Measurements from ENCODE around the gene OTULIN.

GRCh38 chr5:14718778-14719177, 54.3 kb downstream of the OTULIN start:
- TF ChIP-seq EP300 (IDR thresholded peaks at IDR 0.05): no peak
- TF ChIP-seq, protein P1, sequence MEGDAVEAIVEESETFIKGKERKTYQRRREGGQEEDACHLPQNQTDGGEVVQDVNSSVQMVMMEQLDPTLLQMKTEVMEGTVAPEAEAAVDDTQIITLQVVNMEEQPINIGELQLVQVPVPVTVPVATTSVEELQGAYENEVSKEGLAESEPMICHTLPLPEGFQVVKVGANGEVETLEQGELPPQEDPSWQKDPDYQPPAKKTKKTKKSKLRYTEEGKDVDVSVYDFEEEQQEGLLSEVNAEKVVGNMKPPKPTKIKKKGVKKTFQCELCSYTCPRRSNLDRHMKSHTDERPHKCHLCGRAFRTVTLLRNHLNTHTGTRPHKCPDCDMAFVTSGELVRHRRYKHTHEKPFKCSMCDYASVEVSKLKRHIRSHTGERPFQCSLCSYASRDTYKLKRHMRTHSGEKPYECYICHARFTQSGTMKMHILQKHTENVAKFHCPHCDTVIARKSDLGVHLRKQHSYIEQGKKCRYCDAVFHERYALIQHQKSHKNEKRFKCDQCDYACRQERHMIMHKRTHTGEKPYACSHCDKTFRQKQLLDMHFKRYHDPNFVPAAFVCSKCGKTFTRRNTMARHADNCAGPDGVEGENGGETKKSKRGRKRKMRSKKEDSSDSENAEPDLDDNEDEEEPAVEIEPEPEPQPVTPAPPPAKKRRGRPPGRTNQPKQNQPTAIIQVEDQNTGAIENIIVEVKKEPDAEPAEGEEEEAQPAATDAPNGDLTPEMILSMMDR (IDR thresholded peaks at IDR 0.05): no peak
- TF ChIP-seq POLR2A (IDR thresholded peaks at IDR 0.05): no peak

Measured in tibial nerve (tissue), 4 donors.